ENCODE measurements around the gene UNK. TPM values are rescaled to one million over a fixed set of nuclear protein-coding genes. Genes with fewer than 3 reads are reported as not detected.

The UNK gene
- total RNA-seq, 4 donors from 2014 or later: 30.2 to 53.4 (median 36.2) TPM

DNA sequence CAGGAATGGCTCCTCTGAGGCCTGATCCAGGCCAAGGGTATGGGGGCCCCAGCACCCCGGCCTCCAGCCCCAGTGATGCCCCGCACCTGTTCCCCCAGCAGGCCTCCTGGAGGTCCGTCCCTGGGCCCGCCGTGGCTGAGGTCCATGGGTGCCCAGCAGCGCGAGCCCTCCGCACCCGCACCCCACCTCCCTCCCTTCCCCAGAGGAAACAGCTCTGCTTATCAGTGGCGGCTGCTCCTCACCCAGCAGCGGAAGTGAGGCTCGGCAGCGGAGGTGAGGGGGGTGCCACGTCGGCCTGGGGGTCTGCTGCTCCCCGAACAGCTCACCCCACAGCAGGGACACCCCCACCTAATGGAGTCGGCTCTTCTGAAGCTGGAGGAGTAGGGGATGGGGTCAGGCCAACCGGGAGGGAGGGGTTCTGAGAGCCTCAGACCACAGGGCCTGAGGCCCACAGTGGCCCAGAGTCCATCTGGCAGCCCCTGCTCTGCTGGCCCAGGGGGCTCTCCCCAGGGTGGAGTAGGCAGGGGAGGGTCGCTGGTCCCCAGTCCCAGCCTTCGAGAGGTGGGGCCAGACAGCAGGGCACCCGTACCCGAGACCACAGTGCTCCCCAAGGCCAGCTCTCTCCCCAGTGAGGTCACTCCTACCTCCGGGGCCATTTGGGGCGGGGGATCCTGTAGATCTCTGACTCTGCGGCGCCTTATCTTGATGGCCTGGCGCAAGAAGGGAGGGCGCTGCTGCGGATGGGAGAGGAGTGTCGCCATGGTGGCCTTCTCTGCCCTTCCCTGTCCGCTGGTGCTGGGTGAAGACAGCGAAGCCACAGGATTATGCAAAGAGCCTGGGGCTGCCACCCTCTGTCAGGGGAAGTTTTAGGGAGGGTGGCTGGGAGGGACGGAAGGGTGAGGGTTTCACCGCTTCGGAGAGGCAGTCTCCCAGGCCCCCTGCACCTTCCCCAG is 59.2 kb downstream of the UNK start, which contains the start of gene UNC13D:
Gene UNC13D (minus strand): TSS at position 828 of the 953 bp plus-strand sequence. CDS start 67 bp downstream, at position 761.
- Histone ChIP-seq H3K27ac (peak within 1 kb of the TSS; percentile 36 to 85 (median 80)), H3K4me1 (peaks cover 0 to 47% (median 19%) of the 10 kb centered on the region in 4 donors), H3K4me3 (peak within 1 kb of the TSS in 3 of 4 donors; percentile 15 to 36 (median 32)), H3K27me3 (no peaks in the 10 kb centered on the region), H3K36me3 (peaks cover 0 to 81% (median 25%) of the 10 kb centered on the region in 3 donors), H3K9me3 (no peaks in the 10 kb centered on the region)
- 74 to 75% methylated on average over 18 to 32 of the region's 35 CpGs for WGBS, 2 donors
- no peak for TF ChIP-seq POLR2A (IDR thresholded peaks at IDR 0.05)
- no peak for DNase-seq (ENCODE audit: low spot score in 2 of 2)

DNA sequence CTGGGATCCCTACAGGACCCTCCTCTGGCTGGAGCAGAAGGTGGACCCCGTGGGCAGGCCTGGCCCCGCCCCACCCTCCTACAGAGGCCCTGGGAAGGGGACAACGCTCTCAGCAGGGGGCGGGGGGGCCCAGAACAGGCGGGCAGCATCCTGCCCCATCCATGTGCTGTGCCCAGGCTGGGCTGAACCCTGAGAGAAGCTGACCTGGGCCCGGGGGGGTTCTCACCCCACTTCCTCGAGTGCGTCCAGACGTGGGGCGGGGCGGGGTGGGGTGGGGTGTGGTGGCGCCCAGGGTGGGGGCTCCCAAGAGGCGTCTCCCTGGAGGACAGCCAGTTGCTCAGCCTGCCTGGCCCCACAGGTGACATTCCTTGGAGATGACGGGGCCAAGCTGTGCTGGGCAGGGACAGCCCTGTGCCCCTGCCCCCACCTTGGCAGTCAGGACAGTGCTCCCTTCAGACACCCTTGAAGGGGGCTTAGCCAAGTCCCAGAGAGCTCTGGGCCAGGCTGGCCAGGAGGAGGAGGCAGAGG is 60.0 kb downstream of the UNK start:
- TF ChIP-seq, protein P1, sequence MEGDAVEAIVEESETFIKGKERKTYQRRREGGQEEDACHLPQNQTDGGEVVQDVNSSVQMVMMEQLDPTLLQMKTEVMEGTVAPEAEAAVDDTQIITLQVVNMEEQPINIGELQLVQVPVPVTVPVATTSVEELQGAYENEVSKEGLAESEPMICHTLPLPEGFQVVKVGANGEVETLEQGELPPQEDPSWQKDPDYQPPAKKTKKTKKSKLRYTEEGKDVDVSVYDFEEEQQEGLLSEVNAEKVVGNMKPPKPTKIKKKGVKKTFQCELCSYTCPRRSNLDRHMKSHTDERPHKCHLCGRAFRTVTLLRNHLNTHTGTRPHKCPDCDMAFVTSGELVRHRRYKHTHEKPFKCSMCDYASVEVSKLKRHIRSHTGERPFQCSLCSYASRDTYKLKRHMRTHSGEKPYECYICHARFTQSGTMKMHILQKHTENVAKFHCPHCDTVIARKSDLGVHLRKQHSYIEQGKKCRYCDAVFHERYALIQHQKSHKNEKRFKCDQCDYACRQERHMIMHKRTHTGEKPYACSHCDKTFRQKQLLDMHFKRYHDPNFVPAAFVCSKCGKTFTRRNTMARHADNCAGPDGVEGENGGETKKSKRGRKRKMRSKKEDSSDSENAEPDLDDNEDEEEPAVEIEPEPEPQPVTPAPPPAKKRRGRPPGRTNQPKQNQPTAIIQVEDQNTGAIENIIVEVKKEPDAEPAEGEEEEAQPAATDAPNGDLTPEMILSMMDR (IDR thresholded peaks at IDR 0.05): no peak
- no peak for TF ChIP-seq POLR2A (IDR thresholded peaks at IDR 0.05)
- no peak for TF ChIP-seq EP300 (IDR thresholded peaks at IDR 0.05)
- no peaks in the 10 kb centered on the region for H3K9me3 ChIP-seq
- peak overlapping the region; percentile 36 to 85 (median 80) for H3K27ac ChIP-seq
- peak overlapping the region in 3 of 4 donors; percentile 15 to 36 (median 32) for H3K4me3 ChIP-seq
- WGBS, 2 donors: 48 to 53% methylated on average over 8 to 14 of the region's 14 CpGs
- no peaks in the 10 kb centered on the region for H3K27me3 ChIP-seq
- H3K4me1 ChIP-seq: peaks cover 0 to 54% (median 19%) of the 10 kb centered on the region in 4 donors
- peaks cover 0 to 81% (median 33%) of the 10 kb centered on the region in 3 donors for H3K36me3 ChIP-seq
- no peak for DNase-seq (ENCODE audit: low spot score in 2 of 2)

DNA sequence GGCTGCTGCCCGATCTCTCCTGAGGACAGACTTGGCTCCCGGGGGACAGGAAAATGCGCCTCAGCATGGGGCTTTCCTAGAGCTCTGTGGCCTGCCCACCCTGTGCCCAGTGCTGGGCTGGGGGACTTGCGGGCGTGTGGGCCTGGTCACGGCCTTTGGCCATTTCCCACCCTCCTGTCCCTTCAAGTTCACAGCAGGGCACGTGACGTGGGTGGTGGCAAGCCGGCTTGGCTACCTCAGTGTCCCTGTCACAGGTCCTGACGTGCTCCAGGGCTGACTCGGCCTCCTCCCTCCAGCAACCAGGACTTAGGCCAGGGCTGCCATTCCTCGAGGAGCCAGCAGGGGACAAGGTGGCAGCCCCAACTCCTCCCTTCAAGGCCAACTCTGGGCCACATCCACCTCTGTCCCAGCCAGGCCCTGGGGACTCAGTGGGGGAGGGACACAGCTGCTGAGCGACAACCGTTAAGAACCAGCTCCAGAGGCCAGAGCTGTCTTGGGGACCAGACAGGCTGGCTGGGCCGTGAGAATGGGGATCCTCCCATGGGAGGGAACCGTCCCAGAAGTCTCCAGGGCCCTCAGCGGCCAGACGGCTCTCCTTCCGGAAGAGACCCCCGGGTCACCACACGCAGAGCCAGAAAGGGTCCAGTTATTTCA is 60.6 kb downstream of the UNK start:
- Histone ChIP-seq H3K4me3 (no peak overlapping the region), H3K27ac (peak overlapping the region; percentile 36 to 85 (median 80)), H3K27me3 (no peaks in the 10 kb centered on the region), H3K9me3 (no peaks in the 10 kb centered on the region), H3K36me3 (peaks cover 0 to 81% (median 39%) of the 10 kb centered on the region in 3 donors), H3K4me1 (peaks cover 0 to 59% (median 19%) of the 10 kb centered on the region in 4 donors)
- peak; percentile 59 to 66 for DNase-seq (ENCODE audit: low spot score in 2 of 2)
- TF ChIP-seq EP300 (IDR thresholded peaks at IDR 0.05) (peak in 1 of 2 donors; percentile 32), POLR2A (IDR thresholded peaks at IDR 0.05) (no peak)
- TF ChIP-seq, protein P1 (IDR thresholded peaks at IDR 0.05): peak; percentile 73 to 89 (median 83)
- 39 to 43% methylated on average over 9 to 21 of the region's 21 CpGs for WGBS, 2 donors

DNA sequence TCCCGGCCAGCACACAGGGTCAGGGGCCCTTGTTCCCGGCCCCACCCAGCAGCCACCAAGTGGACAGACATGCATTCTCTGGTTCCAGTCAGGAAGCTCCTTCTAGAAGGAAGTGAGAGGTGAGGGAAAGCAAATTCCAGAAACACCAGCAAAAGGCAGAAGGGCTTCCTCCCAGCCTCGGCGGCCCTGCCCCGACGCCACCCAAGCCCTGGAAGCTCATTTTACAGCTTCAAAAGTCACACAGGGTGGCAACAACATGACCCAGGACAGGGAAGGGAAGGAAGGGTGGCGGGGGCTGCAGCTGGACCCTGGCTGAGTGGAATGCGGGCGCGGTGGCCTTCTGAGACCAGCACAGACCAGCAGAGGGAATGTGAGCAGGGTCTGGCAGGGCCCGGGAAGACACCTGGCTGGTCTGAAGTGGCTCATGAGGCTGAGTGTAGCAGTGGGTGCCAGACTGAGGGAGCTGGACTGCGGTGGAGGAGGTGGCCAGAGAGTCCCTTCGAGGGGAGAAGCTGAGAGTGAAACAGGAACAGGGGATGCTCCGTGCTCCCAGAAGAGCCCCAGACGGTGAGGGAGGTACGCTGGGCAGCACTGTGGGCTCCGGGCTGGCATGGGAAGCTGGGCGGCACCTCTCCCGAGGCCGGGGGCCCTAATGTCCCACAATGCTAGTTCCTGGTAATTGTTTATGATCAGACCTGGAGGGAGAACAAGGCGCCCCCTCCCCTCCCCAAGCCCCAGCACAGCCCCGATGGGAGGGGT is 61.5 kb downstream of the UNK start:
- no peaks in the 10 kb centered on the region for H3K27me3 ChIP-seq
- no peaks in the 10 kb centered on the region for H3K9me3 ChIP-seq
- H3K27ac ChIP-seq: peak overlapping the region; percentile 23 to 85 (median 80)
- H3K4me1 ChIP-seq: peaks cover 0 to 69% (median 19%) of the 10 kb centered on the region in 4 donors
- H3K4me3 ChIP-seq: no peak overlapping the region
- 66 to 76% methylated on average over 22 of the region's 22 CpGs for WGBS, 2 donors
- H3K36me3 ChIP-seq: peaks cover 0 to 83% (median 48%) of the 10 kb centered on the region in 3 donors
- DNase-seq (ENCODE audit: low spot score in 2 of 2): no peak
- TF ChIP-seq POLR2A (IDR thresholded peaks at IDR 0.05): no peak

DNA sequence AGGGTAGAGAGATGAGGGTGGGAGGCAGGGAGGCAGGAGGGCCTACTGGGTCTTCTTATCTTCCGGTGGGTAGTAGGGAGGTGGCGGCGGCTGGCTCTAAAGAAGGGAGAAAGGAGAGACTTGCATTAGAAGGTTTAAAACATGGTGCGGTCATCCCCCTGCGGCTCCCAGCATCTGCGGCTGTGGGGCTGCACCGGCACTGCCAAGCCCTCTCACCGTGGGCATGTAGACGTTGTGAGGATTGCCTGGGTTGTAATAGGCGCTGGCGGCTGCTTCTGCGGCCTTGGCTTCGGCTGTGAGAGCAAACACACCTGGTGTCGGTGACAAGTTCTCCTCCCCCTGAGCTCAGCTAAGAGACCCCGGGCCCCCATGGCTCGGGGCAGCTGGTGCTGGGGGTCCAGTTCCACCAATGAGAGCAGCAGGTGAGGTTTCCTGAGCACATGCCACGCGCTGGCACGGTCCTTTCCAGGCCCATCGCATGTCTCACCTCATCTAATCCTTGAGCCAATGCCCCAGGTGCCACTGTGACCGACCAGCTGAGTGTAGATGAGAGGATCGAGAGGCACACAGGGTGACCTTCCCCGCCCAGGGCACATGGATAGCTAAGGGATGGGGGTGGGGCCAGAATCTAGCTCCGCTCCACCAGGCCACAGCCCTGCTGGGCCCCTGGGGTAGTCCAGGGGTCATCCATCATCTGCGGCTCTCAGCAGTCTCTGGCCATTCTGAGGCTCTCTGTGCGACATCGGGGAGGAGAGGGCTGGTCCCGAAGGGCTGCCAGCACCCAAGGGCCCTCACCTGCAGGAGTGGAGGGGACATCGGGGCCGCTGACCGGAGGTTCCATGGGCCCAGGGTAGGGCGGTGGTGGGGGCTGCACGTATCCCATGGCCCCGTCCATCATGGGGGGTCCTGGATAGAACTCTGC is 62.3 kb downstream of the UNK start:
- TF ChIP-seq EP300 (IDR thresholded peaks at IDR 0.05) (no peak), POLR2A (IDR thresholded peaks at IDR 0.05) (no peak)
- TF ChIP-seq, protein P1 (IDR thresholded peaks at IDR 0.05): no peak
- H3K36me3 ChIP-seq: peaks cover 0 to 89% (median 52%) of the 10 kb centered on the region in 3 donors
- peaks cover 0 to 77% (median 23%) of the 10 kb centered on the region in 4 donors for H3K4me1 ChIP-seq
- 86% methylated on average over 26 to 33 of the region's 34 CpGs for WGBS, 2 donors
- peak overlapping the region in 3 of 4 donors; percentile 34 to 79 (median 66) for H3K27ac ChIP-seq
- H3K27me3 ChIP-seq: no peaks in the 10 kb centered on the region
- no peaks in the 10 kb centered on the region for H3K9me3 ChIP-seq
- DNase-seq (ENCODE audit: low spot score in 2 of 2): no peak
- H3K4me3 ChIP-seq: no peak overlapping the region

Data from tibial nerve (tissue), 4 donors.